Measurements from ENCODE around the gene JAKMIP3. TPM values are rescaled to one million over a fixed set of nuclear protein-coding genes. Genes with fewer than 3 reads are reported as not detected.

Gene JAKMIP3
- total RNA-seq, 2 experiments from 2014 or later: 0.28 to 0.36 TPM

GRCh38 chr10:132048294-132048667, 17.5 kb upstream of the JAKMIP3 start:
- H3K27ac ChIP-seq (ENCODE audit: low read depth in 1 of 2, low read length in 2 of 2): no peak overlapping the region
- Mint-ChIP-seq H3K27me3 (peaks cover 36% of the 10 kb centered on the region), H3K27ac (no peak overlapping the region), H3K4me3 (no peak overlapping the region), H3K9me3 (peaks cover 5% of the 10 kb centered on the region), H3K4me1 (ENCODE audit: low read depth) (no peaks in the 10 kb centered on the region), H3K36me3 (ENCODE audit: low read depth) (peaks cover 5% of the 10 kb centered on the region)
- CTCF ChIA-PET: no interaction called here
- H3K27me3 ChIP-seq (ENCODE audit: control insufficient read depth in 1 of 2, insufficient read depth in 2 of 2, low read length in 2 of 2): peaks cover 5 to 18% of the 10 kb centered on the region in 2 experiments
- H3K36me3 ChIP-seq (ENCODE audit: insufficient read depth, low read length): no peaks in the 10 kb centered on the region
- DNase-seq: no peak
- H3K4me3 ChIP-seq (ENCODE audit: low read length): no peak overlapping the region
- no peak for ATAC-seq (ENCODE audit: poor library complexity)
- POLR2A ChIA-PET: no interaction called here
- TF ChIP-seq CTCF (IDR thresholded peaks at IDR 0.05): no peak
- H3K4me1 ChIP-seq (ENCODE audit: insufficient read depth, low read length): no peaks in the 10 kb centered on the region
- H3K9me3 ChIP-seq (ENCODE audit: control insufficient read depth in 1 of 2, insufficient read depth in 1 of 2, low read length in 2 of 2): peaks cover 14 to 23% of the 10 kb centered on the region in 2 experiments
- intact Hi-C loops (cut with DNase I, micrococcal nuclease): no loop called here

- peaks cover 27% of the 10 kb centered on the region for H3K27me3 Mint-ChIP-seq
- peaks cover 5% of the 10 kb centered on the region for H3K36me3 Mint-ChIP-seq (ENCODE audit: low read depth)
- intact Hi-C loops (cut with DNase I, micrococcal nuclease): no loop called here
- ATAC-seq (ENCODE audit: poor library complexity): no peak
- Histone ChIP-seq H3K4me3 (ENCODE audit: low read length) (no peak overlapping the region), H3K27ac (ENCODE audit: low read depth in 1 of 2, low read length in 2 of 2) (no peak overlapping the region), H3K9me3 (ENCODE audit: control insufficient read depth in 1 of 2, insufficient read depth in 1 of 2, low read length in 2 of 2) (peaks cover 24 to 29% of the 10 kb centered on the region in 2 experiments), H3K27me3 (ENCODE audit: control insufficient read depth in 1 of 2, insufficient read depth in 2 of 2, low read length in 2 of 2) (peaks cover 0 to 5% of the 10 kb centered on the region in 2 experiments), H3K4me1 (ENCODE audit: insufficient read depth, low read length) (no peaks in the 10 kb centered on the region), H3K36me3 (ENCODE audit: insufficient read depth, low read length) (no peaks in the 10 kb centered on the region)
- no peak for TF ChIP-seq CTCF (IDR thresholded peaks at IDR 0.05)
- H3K4me3 Mint-ChIP-seq: no peak overlapping the region
- ChIA-PET CTCF (no interaction called here), POLR2A (no interaction called here)
- H3K9me3 Mint-ChIP-seq: peaks cover 5% of the 10 kb centered on the region
- no peak for DNase-seq
- H3K27ac Mint-ChIP-seq: no peak overlapping the region
- no peaks in the 10 kb centered on the region for H3K4me1 Mint-ChIP-seq (ENCODE audit: low read depth)
Measured at GRCh38 chr10:132050191-132050590, 15.6 kb upstream of the JAKMIP3 start.

GRCh38 chr10:132052124-132052523, 13.6 kb upstream of the JAKMIP3 start:
- Mint-ChIP-seq H3K4me1 (ENCODE audit: low read depth) (no peaks in the 10 kb centered on the region), H3K27ac (no peak overlapping the region), H3K4me3 (no peak overlapping the region), H3K36me3 (ENCODE audit: low read depth) (peaks cover 5% of the 10 kb centered on the region), H3K9me3 (peaks cover 5% of the 10 kb centered on the region), H3K27me3 (peaks cover 28% of the 10 kb centered on the region)
- Histone ChIP-seq H3K9me3 (ENCODE audit: control insufficient read depth in 1 of 2, insufficient read depth in 1 of 2, low read length in 2 of 2) (peaks cover 24 to 35% of the 10 kb centered on the region in 2 experiments), H3K36me3 (ENCODE audit: insufficient read depth, low read length) (no peaks in the 10 kb centered on the region), H3K27me3 (ENCODE audit: control insufficient read depth in 1 of 2, insufficient read depth in 2 of 2, low read length in 2 of 2) (peaks cover 0 to 5% of the 10 kb centered on the region in 2 experiments), H3K4me1 (ENCODE audit: insufficient read depth, low read length) (no peaks in the 10 kb centered on the region), H3K4me3 (ENCODE audit: low read length) (no peak overlapping the region), H3K27ac (ENCODE audit: low read depth in 1 of 2, low read length in 2 of 2) (no peak overlapping the region)
- no peak for ATAC-seq (ENCODE audit: poor library complexity)
- no peak for TF ChIP-seq CTCF (IDR thresholded peaks at IDR 0.05)
- DNase-seq: no peak
- ChIA-PET CTCF (no interaction called here), POLR2A (no interaction called here)
- intact Hi-C loops (cut with DNase I, micrococcal nuclease): no loop called here
